ENCODE results near the gene SRPK2.

The SRPK2 gene

DNA sequence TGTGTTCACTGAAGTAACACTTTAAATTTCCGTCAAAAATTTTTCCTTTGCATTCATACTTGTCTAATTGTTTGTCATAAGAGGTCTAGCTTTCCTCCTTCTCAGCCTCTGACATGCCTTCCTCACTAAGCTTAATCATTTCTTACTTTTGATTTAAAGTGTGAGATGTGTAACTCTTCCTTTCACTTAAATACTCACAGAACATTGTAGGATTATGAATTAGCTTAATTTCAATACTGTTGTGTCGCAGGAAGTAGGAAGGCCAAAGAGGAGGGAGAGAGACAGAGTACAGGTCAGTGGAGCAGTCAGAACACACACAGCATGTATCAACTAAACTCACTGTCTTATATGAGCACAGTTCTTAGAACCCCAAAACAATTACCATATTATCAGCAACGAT, 99.0 kb downstream of the SRPK2 start:
- DNase-seq (ENCODE audit: extremely low read depth, low read depth) = no peak
- TF ChIP-seq, protein P1, sequence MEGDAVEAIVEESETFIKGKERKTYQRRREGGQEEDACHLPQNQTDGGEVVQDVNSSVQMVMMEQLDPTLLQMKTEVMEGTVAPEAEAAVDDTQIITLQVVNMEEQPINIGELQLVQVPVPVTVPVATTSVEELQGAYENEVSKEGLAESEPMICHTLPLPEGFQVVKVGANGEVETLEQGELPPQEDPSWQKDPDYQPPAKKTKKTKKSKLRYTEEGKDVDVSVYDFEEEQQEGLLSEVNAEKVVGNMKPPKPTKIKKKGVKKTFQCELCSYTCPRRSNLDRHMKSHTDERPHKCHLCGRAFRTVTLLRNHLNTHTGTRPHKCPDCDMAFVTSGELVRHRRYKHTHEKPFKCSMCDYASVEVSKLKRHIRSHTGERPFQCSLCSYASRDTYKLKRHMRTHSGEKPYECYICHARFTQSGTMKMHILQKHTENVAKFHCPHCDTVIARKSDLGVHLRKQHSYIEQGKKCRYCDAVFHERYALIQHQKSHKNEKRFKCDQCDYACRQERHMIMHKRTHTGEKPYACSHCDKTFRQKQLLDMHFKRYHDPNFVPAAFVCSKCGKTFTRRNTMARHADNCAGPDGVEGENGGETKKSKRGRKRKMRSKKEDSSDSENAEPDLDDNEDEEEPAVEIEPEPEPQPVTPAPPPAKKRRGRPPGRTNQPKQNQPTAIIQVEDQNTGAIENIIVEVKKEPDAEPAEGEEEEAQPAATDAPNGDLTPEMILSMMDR (IDR thresholded peaks at IDR 0.05; ENCODE audit: low read depth, low read length) = no peak

DNA sequence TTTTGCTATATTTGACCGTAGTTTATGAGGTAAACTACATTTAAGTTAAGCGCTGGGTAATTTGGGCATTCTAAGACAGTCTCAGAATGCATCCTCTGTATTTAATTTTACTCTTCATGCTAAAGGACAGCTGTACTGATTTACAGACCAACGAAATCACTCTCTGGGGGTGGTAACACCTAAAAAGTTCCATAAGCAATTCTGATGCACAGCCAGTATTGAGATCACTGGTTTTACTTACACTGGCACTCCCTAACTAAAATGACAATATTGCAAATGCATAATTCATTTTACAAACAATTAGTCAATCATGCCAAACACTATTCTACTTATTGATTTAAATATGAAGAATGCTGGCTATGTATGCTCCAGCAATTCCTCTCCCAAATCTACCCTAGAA, 102.3 kb downstream of the SRPK2 start:
- TF ChIP-seq, protein P1 (IDR thresholded peaks at IDR 0.05; ENCODE audit: low read depth, low read length) = no peak
- DNase-seq (ENCODE audit: extremely low read depth, low read depth) = no peak

DNA sequence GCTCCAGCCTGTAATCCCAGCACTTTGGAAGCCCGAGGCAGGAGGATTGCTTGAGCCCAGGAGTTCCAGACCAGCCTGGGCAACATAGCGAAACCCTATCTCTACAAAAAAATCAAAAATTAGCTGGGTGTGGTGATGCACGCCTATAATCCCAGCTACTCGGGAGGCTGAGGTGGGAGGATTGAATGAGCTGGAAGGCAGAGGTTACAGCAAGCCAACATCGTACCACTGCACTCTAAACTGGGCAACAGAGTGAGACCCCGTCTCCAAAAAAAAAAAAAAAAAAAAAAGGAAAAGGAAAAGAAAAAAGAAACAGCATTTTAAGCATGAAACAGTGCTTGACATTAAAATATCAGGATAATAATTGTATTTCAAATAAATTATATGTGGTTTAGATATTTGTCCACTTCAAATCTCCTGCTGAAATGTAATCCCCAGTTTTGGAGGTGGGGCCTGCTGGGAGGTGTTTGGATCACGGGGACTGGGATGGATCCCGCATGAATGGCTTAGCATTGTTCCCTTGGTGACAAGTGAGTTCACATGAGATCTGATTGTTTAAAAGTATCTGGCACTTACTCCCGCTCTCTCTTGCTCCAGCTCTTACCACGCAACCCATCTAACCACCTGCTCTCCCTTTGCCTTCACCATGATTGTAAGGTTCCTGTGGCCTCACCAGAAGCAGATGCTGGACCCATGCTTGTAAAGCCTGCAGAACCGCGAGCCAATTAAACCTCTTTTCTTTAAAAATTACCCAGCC, 103.4 kb downstream of the SRPK2 start:
- DNase-seq (ENCODE audit: extremely low read depth, low read depth) = no peak
- TF ChIP-seq, protein P1 (IDR thresholded peaks at IDR 0.05; ENCODE audit: low read depth, low read length) = no peak

DNA sequence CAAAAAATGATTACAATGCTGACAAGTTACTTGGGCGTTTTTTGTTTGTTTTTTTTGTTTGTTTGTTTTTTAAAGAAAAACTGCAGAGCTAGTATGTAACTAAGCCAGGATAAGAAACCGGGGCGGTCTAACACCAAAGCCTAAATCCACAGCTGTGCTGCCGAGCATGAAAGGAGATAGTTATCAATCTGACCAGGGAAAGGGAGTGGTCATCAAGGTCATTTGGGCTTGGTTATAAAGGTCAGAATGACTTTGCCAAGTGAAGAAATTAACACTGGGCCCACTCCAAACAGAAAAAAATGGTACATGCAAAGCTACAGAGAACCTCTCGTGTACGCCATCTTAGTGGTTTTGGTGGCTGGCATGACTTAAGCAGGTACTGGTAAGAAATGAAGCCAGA, 104.7 kb downstream of the SRPK2 start:
- DNase-seq (ENCODE audit: extremely low read depth, low read depth) = no peak
- TF ChIP-seq, protein P1 (IDR thresholded peaks at IDR 0.05; ENCODE audit: low read depth, low read length) = no peak

DNA sequence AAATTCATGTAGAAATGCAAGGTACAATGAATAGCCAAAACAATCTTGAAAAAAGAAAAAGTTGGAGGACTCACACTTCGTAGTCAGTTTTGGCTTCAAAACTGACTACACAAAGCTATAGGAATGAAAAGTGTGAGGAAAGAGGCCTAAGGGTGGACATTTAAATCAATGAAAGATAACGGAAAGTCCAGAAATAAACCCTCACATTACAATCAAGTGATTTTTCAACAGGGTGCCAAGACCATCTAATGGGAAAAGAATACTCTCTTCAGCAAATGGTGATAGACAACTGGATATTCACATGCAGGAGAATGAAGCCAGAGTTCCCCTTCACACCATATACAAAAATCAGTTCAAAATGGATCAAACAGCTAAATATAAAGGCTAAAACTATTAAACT, 106.8 kb downstream of the SRPK2 start:
- DNase-seq (ENCODE audit: extremely low read depth, low read depth) = no peak
- TF ChIP-seq, protein P1 (IDR thresholded peaks at IDR 0.05; ENCODE audit: low read depth, low read length) = no peak

DNA sequence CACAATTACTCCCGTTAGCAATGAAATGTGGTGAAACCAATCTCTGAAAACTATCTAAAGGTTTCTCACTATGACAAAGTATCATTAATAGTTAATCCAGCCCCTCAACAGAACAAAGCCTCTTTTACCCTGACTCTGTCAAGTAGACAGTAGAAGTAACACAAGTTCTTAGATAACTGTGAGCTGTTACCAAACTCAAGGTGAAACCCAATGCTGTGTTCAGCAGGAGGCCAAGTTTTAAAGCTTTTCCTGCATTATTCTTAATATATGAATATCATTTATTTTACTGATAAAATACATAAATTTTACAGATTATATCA, 109.1 kb downstream of the SRPK2 start:
- TF ChIP-seq, protein P1 (IDR thresholded peaks at IDR 0.05; ENCODE audit: low read depth, low read length) = no peak
- DNase-seq (ENCODE audit: extremely low read depth, low read depth) = no peak

DNA sequence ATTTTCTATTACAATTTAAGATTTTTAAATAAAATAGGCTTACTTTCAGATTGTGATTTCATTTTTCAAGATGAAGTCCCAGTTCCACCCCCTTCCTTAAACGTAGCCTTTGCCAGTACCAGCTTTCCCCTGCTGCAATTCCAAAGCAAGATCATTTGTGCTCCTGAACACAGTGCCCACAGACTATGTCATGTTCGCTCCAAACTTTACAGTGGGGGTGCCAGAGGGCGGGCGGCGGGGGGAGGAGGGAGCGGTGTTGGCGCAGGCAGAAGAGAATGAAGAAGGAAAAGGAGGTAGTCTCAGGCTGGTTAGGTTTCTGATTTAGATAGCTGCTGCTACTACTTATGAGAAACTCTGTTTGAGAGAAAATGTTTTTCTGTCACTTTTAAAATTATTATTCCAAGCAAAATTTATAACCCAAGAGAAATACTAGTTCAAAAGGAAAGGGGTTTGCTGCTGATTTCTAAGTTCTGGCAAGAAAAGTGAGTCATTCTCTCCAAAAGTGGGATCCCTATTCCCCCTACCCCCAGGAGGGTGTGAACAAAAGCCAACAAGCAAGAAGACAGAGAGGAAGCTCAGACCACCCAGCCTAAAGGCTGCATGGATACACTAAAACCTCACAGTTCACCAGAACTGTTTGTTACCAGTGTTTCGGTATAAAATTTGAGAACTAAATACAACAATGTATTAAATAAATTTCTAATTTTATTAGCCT, 109.6 kb downstream of the SRPK2 start:
- no peak for DNase-seq (ENCODE audit: extremely low read depth, low read depth)
- TF ChIP-seq, protein P1 (IDR thresholded peaks at IDR 0.05; ENCODE audit: low read depth, low read length) = no peak

Measured in AG09319 (cell line).